ENCODE data around the gene ADSL. TPM values are rescaled to one million over a fixed set of nuclear protein-coding genes. Genes with fewer than 3 reads are reported as not detected.

Gene ADSL
- total and polyA plus RNA-seq, 9 of the 15 experiments (the other 6 are each of a cell fraction or from before 2014, with no cell fraction given), result 112 to 322 (median 146) TPM

GRCh38 chr22:40391417-40391816, 45.1 kb downstream of the ADSL start:
- TF ChIP-seq TBP (optimal IDR thresholded peaks at IDR 0.05; ENCODE audit: low read depth, low read length) (no peak), GTF2F1 (IDR thresholded peaks at IDR 0.05; ENCODE audit: low read depth, low read length) (no peak), WHSC1 (IDR thresholded peaks at IDR 0.05; ENCODE audit: low read length) (no peak), RNF219 (CRISPR knock-in tag; IDR thresholded peaks at IDR 0.05) (no peak), YY1 (IDR thresholded peaks at IDR 0.05; ENCODE audit: borderline replicate concordance in 1 of 3, control insufficient read depth in 1 of 3, extremely low read depth in 1 of 3, insufficient read depth in 3 of 3, insufficient read length in 1 of 3, insufficient replicate concordance in 2 of 3, low read depth in 1 of 3, low read length in 2 of 3) (no peak), ZNF583 (CRISPR knock-in tag; IDR thresholded peaks at IDR 0.05) (no peak), ZNF217 (CRISPR knock-in tag; IDR thresholded peaks at IDR 0.05) (no peak), MAFF (IDR thresholded peaks at IDR 0.05; ENCODE audit: low read length) (no peak), ZNF551 (CRISPR knock-in tag; IDR thresholded peaks at IDR 0.05) (no peak), ZBTB17 (CRISPR knock-in tag; IDR thresholded peaks at IDR 0.05) (no peak), ZNF639 (CRISPR knock-in tag; conservative IDR thresholded peaks at IDR 0.05 in 1 of 2, IDR thresholded peaks at IDR 0.05 in 1 of 2) (no peak), SMARCE1 (IDR thresholded peaks at IDR 0.05) (no peak), TFE3 (CRISPR knock-in tag; IDR thresholded peaks at IDR 0.05) (no peak), TRIM28 (IDR thresholded peaks at IDR 0.05) (no peak), EP400 (IDR thresholded peaks at IDR 0.05) (no peak), DPF2 (IDR thresholded peaks at IDR 0.05) (no peak), GATA2 (CRISPR knock-in tag; IDR thresholded peaks at IDR 0.05) (no peak), FOXP1 (CRISPR knock-in tag; IDR thresholded peaks at IDR 0.05) (no peak), ZNF121 (CRISPR knock-in tag; conservative IDR thresholded peaks at IDR 0.05) (no peak), ELF2 (CRISPR knock-in tag; IDR thresholded peaks at IDR 0.05) (no peak)
- Histone ChIP-seq H3K27ac (ENCODE audit: extremely low read depth, low read depth, low read length) (no peak overlapping the region), H3K9me1 (ENCODE audit: control insufficient read depth, insufficient read depth, low read length) (no peaks in the 10 kb centered on the region), H3K79me2 (ENCODE audit: control insufficient read depth, insufficient read depth, low read length) (peaks cover 3% of the 10 kb centered on the region; the same call in 2 of the 3 replicates), H3K9ac (ENCODE audit: insufficient read depth in 1 of 2, low read depth in 2 of 2, low read length in 2 of 2) (no peak overlapping the region), H4K20me1 (replicated peaks; ENCODE audit: control insufficient read depth, insufficient read depth, low read length) (no peaks in the 10 kb centered on the region), H3K36me3 (ENCODE audit: control insufficient read depth, insufficient read depth, low read length) (peaks cover 9% of the 10 kb centered on the region; the same call in 1 of the 3 replicates), H3K4me2 (ENCODE audit: insufficient read depth, low read length) (no peak overlapping the region), H3K27me3 (ENCODE audit: control insufficient read depth in 2 of 2, insufficient read depth in 2 of 2, low read length in 2 of 2) (no peaks in the 10 kb centered on the region), H3K4me3 (no peak overlapping the region), H3K4me1 (replicated peaks in 1 of 2; ENCODE audit: control insufficient read depth in 2 of 2, insufficient read depth in 2 of 2, low read length in 2 of 2) (peaks cover 12 to 15% of the 10 kb centered on the region in 2 experiments; a peak in 4 of 5 replicates), H3K9me3 (replicated peaks; ENCODE audit: control insufficient read depth, insufficient read depth, low read depth, low read length) (no peaks in the 10 kb centered on the region), H2AFZ (ENCODE audit: low read depth, low read length) (no peak overlapping the region)
- FAIRE-seq, result no peak
- no peak for ATAC-seq
- intact Hi-C loops (cut with micrococcal nuclease), result no loop called here
- 20% methylated on average over 2 of the region's 2 CpGs for WGBS (ENCODE audit: insufficient coverage, low coverage, missing lambda C conversion rate)
- ChIA-PET POLR2A (no interaction called here), CTCF (ENCODE audit: low intra/inter-chr PET ratio) (no interaction called here)
- no peak for DNase-seq (ENCODE audit: extremely low read depth in 1 of 4, low spot score in 3 of 4)
- in situ Hi-C loops (cut with MboI), result no loop called here
- BruUV-seq (replicated peaks), result no TSS peak

All from K562 (cell line).